Mucosa of stomach (tissue), 1 donor: ENCODE measurements around the gene CEACAM18.

Experiments used
- H3K27me3 ChIP-seq: one replicate; pipeline ENCODE4 v1.7.0; 2013; ENCODE audit warnings: mild to moderate bottlenecking, low read length; ENCODE audit not compliant: control insufficient read depth, insufficient read depth
- H3K36me3 ChIP-seq: one replicate; pipeline ENCODE4 v1.7.0; 2013; ENCODE audit warnings: low read length; ENCODE audit not compliant: control insufficient read depth, insufficient read depth
- H3K4me1 ChIP-seq: one replicate; pipeline ENCODE4 v1.7.0; 2013; ENCODE audit warnings: mild to moderate bottlenecking, low read length; ENCODE audit not compliant: control insufficient read depth, insufficient read depth
- H3K4me3 ChIP-seq: one replicate; pipeline ENCODE4 v1.7.0; 2013; ENCODE audit warnings: low read length
- H3K9ac ChIP-seq: one replicate; pipeline ENCODE4 v1.7.0; 2013; ENCODE audit warnings: mild to moderate bottlenecking, low read length, moderate library complexity
- H3K9me3 ChIP-seq: one replicate; pipeline ENCODE4 v1.7.0; 2013; ENCODE audit warnings: mild to moderate bottlenecking, low read length, moderate library complexity; ENCODE audit not compliant: control insufficient read depth
- donor health status: Pancreatic carcinoma.

Gene CEACAM18

GRCh38 chr19:51524666-51525264 lies 46.4 kb downstream of the CEACAM18 start:
- H3K27me3 ChIP-seq = no peaks in the 10 kb centered on the region

GRCh38 chr19:51525651-51526050 lies 47.3 kb downstream of the CEACAM18 start:
- Histone ChIP-seq H3K9ac (no peak overlapping the region), H3K9me3 (no peaks in the 10 kb centered on the region), H3K36me3 (no peaks in the 10 kb centered on the region), H3K4me3 (no peak overlapping the region), H3K27me3 (no peaks in the 10 kb centered on the region), H3K4me1 (no peaks in the 10 kb centered on the region)

More at GRCh38 chr19:51524666-51525264, 46.4 kb downstream of the CEACAM18 start:
- Histone ChIP-seq H3K4me3 (no peak overlapping the region), H3K4me1 (no peaks in the 10 kb centered on the region), H3K9ac (no peak overlapping the region), H3K36me3 (no peaks in the 10 kb centered on the region), H3K9me3 (no peaks in the 10 kb centered on the region)

GRCh38 chr19:51529301-51529700 lies 51.0 kb downstream of the CEACAM18 start:
- no peaks in the 10 kb centered on the region for H3K9me3 ChIP-seq
- H3K4me3 ChIP-seq = no peak overlapping the region
- no peaks in the 10 kb centered on the region for H3K27me3 ChIP-seq
- no peaks in the 10 kb centered on the region for H3K4me1 ChIP-seq
- H3K9ac ChIP-seq = no peak overlapping the region
- H3K36me3 ChIP-seq = no peaks in the 10 kb centered on the region

- no peaks in the 10 kb centered on the region for H3K36me3 ChIP-seq
- H3K9me3 ChIP-seq = no peaks in the 10 kb centered on the region
- H3K4me1 ChIP-seq = no peaks in the 10 kb centered on the region
- H3K9ac ChIP-seq = no peak overlapping the region
- no peaks in the 10 kb centered on the region for H3K27me3 ChIP-seq
- no peak overlapping the region for H3K4me3 ChIP-seq
These were observed 52.3 kb downstream of the CEACAM18 start for GRCh38 chr19:51530616-51531015.

GRCh38 chr19:51531349-51532315 lies 53.3 kb downstream of the CEACAM18 start, which contains the start of gene SIGLEC6:
SIGLEC6 (minus strand) TSS chr19:51531670; CDS start chr19:51531648, 22 bp downstream.
- Histone ChIP-seq H3K27me3 (no peaks in the 10 kb centered on the region), H3K36me3 (no peaks in the 10 kb centered on the region), H3K9ac (no peak within 1 kb of the TSS), H3K4me3 (no peak within 1 kb of the TSS), H3K4me1 (no peaks in the 10 kb centered on the region), H3K9me3 (no peaks in the 10 kb centered on the region)

GRCh38 chr19:51535535-51535934 lies 57.2 kb downstream of the CEACAM18 start:
- Histone ChIP-seq H3K4me3 (no peak overlapping the region), H3K9me3 (no peaks in the 10 kb centered on the region), H3K36me3 (no peaks in the 10 kb centered on the region), H3K4me1 (no peaks in the 10 kb centered on the region), H3K27me3 (peaks cover 12% of the 10 kb centered on the region), H3K9ac (no peak overlapping the region)

- no peak overlapping the region for H3K4me3 ChIP-seq
- no peaks in the 10 kb centered on the region for H3K9me3 ChIP-seq
- H3K9ac ChIP-seq = no peak overlapping the region
- H3K36me3 ChIP-seq = no peaks in the 10 kb centered on the region
- no peaks in the 10 kb centered on the region for H3K4me1 ChIP-seq
- H3K27me3 ChIP-seq = peaks cover 33% of the 10 kb centered on the region
These were observed 61.6 kb downstream of the CEACAM18 start for GRCh38 chr19:51539821-51540366.
